T-helper 2 cell treated with Interferon-gamma antibody and Interleukin-4, amounts not matched to agents 5 μg/mL and 100 μg/mL, for 36 hours (primary cell): ENCODE results near the gene UBE2B.
"Not testable (repeated sequence)": the region's sequence is repeated elsewhere in the genome, so short reads cannot be mapped to it uniquely, and the experiment has no call there.

Source experiments
- DNase-seq: peaks from one replicate; pipeline ENCODE4 v3.0.0; 2021; ENCODE audit warnings: low spot score
- H3K27ac Mint-ChIP-seq: one replicate; pipeline ENCODE4 v1.8.0; 2021; ENCODE audit warnings: mild to moderate bottlenecking, mixed read lengths
- H3K27me3 Mint-ChIP-seq: one replicate; pipeline ENCODE4 v1.8.0; 2021; ENCODE audit warnings: low read depth, mixed read lengths
- H3K36me3 Mint-ChIP-seq: one replicate; pipeline ENCODE4 v1.8.0; 2021; ENCODE audit warnings: low read depth, mixed read lengths
- H3K4me1 Mint-ChIP-seq: one replicate; pipeline ENCODE4 v1.8.0; 2021; ENCODE audit warnings: low read depth, mixed read lengths
- H3K4me3 Mint-ChIP-seq: one replicate; pipeline ENCODE4 v1.8.0; 2022; ENCODE audit warnings: mild to moderate bottlenecking, moderate library complexity, mixed read lengths
- H3K9me3 Mint-ChIP-seq: one replicate; pipeline ENCODE4 v1.8.0; 2021; ENCODE audit warnings: mixed read lengths

Gene UBE2B

GRCh38 chr5:134380346-134380745 lies 9.0 kb downstream of the UBE2B start:
- Mint-ChIP-seq H3K4me1 (peaks cover 34% of the 10 kb centered on the region), H3K4me3 (peak overlapping the region; percentile 53), H3K36me3 (peaks cover 52% of the 10 kb centered on the region), H3K27me3 (no peaks in the 10 kb centered on the region), H3K9me3 (no peaks in the 10 kb centered on the region), H3K27ac (peak overlapping the region; percentile 80)
- no peak for DNase-seq

GRCh38 chr5:134382204-134382603 lies 10.8 kb downstream of the UBE2B start:
- not testable (repeated sequence) for H3K27ac Mint-ChIP-seq, H3K4me3 Mint-ChIP-seq, H3K27me3 Mint-ChIP-seq, DNase-seq, H3K9me3 Mint-ChIP-seq
- H3K36me3 Mint-ChIP-seq, result peaks cover 47% of the 10 kb centered on the region
- H3K4me1 Mint-ChIP-seq, result peaks cover 32% of the 10 kb centered on the region

GRCh38 chr5:134383980-134384697 lies 12.8 kb downstream of the UBE2B start:
- Mint-ChIP-seq H3K4me3 (no peak overlapping the region), H3K4me1 (peaks cover 24% of the 10 kb centered on the region), H3K36me3 (peaks cover 50% of the 10 kb centered on the region), H3K27me3 (no peaks in the 10 kb centered on the region), H3K27ac (peak overlapping the region; percentile 11), H3K9me3 (no peaks in the 10 kb centered on the region)
- no peak for DNase-seq

GRCh38 chr5:134387443-134387842 lies 16.1 kb downstream of the UBE2B start:
- Mint-ChIP-seq H3K36me3 (peaks cover 52% of the 10 kb centered on the region), H3K9me3 (no peaks in the 10 kb centered on the region), H3K4me3 (no peak overlapping the region), H3K27me3 (no peaks in the 10 kb centered on the region), H3K4me1 (peaks cover 12% of the 10 kb centered on the region), H3K27ac (no peak overlapping the region)
- DNase-seq, result no peak

- Mint-ChIP-seq H3K9me3 (no peaks in the 10 kb centered on the region), H3K36me3 (peaks cover 49% of the 10 kb centered on the region), H3K27me3 (no peaks in the 10 kb centered on the region), H3K4me1 (peaks cover 4% of the 10 kb centered on the region), H3K27ac (no peak overlapping the region), H3K4me3 (no peak overlapping the region)
- no peak for DNase-seq
Measured at GRCh38 chr5:134392301-134392700, 20.9 kb downstream of the UBE2B start.

GRCh38 chr5:134394932-134395331 lies 23.6 kb downstream of the UBE2B start:
- no peak for DNase-seq
- no peaks in the 10 kb centered on the region for H3K27me3 Mint-ChIP-seq
- H3K27ac Mint-ChIP-seq, result no peak overlapping the region
- no peaks in the 10 kb centered on the region for H3K9me3 Mint-ChIP-seq
- H3K36me3 Mint-ChIP-seq, result peaks cover 54% of the 10 kb centered on the region
- peaks cover 4% of the 10 kb centered on the region for H3K4me1 Mint-ChIP-seq
- H3K4me3 Mint-ChIP-seq, result no peak overlapping the region

- no peak overlapping the region for H3K4me3 Mint-ChIP-seq
- H3K9me3 Mint-ChIP-seq, result no peaks in the 10 kb centered on the region
- no peaks in the 10 kb centered on the region for H3K27me3 Mint-ChIP-seq
Measured at GRCh38 chr5:134396274-134396673, 24.9 kb downstream of the UBE2B start.

GRCh38 chr5:134397196-134397595 lies 25.8 kb downstream of the UBE2B start:
- H3K9me3 Mint-ChIP-seq, result no peaks in the 10 kb centered on the region
- no peaks in the 10 kb centered on the region for H3K27me3 Mint-ChIP-seq
- peaks cover 2% of the 10 kb centered on the region for H3K4me1 Mint-ChIP-seq
- DNase-seq, result no peak
- H3K27ac Mint-ChIP-seq, result no peak overlapping the region
- no peak overlapping the region for H3K4me3 Mint-ChIP-seq
- H3K36me3 Mint-ChIP-seq, result peaks cover 43% of the 10 kb centered on the region

More at GRCh38 chr5:134396274-134396673, 24.9 kb downstream of the UBE2B start:
- Mint-ChIP-seq H3K27ac (no peak overlapping the region), H3K36me3 (peaks cover 43% of the 10 kb centered on the region), H3K4me1 (peaks cover 2% of the 10 kb centered on the region)
- DNase-seq, result no peak

- Mint-ChIP-seq H3K36me3 (peaks cover 36% of the 10 kb centered on the region), H3K4me1 (no peaks in the 10 kb centered on the region), H3K9me3 (no peaks in the 10 kb centered on the region), H3K4me3 (no peak overlapping the region), H3K27me3 (no peaks in the 10 kb centered on the region), H3K27ac (no peak overlapping the region)
- no peak for DNase-seq
Measured at GRCh38 chr5:134398609-134399155, 27.3 kb downstream of the UBE2B start.

- Mint-ChIP-seq H3K9me3 (no peaks in the 10 kb centered on the region), H3K27me3 (no peaks in the 10 kb centered on the region), H3K27ac (no peak overlapping the region), H3K36me3 (peaks cover 13% of the 10 kb centered on the region), H3K4me3 (no peak overlapping the region), H3K4me1 (peaks cover under 1% of the 10 kb centered on the region)
- no peak for DNase-seq
Measured at GRCh38 chr5:134403951-134404350, 32.6 kb downstream of the UBE2B start.

GRCh38 chr5:134406390-134406789 lies 35.0 kb downstream of the UBE2B start:
- peaks cover 11% of the 10 kb centered on the region for H3K36me3 Mint-ChIP-seq
- no peak overlapping the region for H3K4me3 Mint-ChIP-seq
- no peaks in the 10 kb centered on the region for H3K9me3 Mint-ChIP-seq
- H3K27ac Mint-ChIP-seq, result no peak overlapping the region
- no peak for DNase-seq
- H3K27me3 Mint-ChIP-seq, result no peaks in the 10 kb centered on the region
- H3K4me1 Mint-ChIP-seq, result peaks cover 16% of the 10 kb centered on the region

GRCh38 chr5:134409321-134409720 lies 38.0 kb downstream of the UBE2B start:
- no peak overlapping the region for H3K27ac Mint-ChIP-seq
- DNase-seq, result no peak
- peaks cover 22% of the 10 kb centered on the region for H3K4me1 Mint-ChIP-seq
- no peaks in the 10 kb centered on the region for H3K27me3 Mint-ChIP-seq
- peaks cover 7% of the 10 kb centered on the region for H3K36me3 Mint-ChIP-seq
- peak overlapping the region; percentile 16 for H3K4me3 Mint-ChIP-seq
- H3K9me3 Mint-ChIP-seq, result no peaks in the 10 kb centered on the region

- DNase-seq, result no peak
- H3K4me3 Mint-ChIP-seq, result peak overlapping the region; percentile 93
- no peaks in the 10 kb centered on the region for H3K9me3 Mint-ChIP-seq
- peaks cover 22% of the 10 kb centered on the region for H3K4me1 Mint-ChIP-seq
- peaks cover 7% of the 10 kb centered on the region for H3K36me3 Mint-ChIP-seq
- H3K27me3 Mint-ChIP-seq, result no peaks in the 10 kb centered on the region
- H3K27ac Mint-ChIP-seq, result peak overlapping the region; percentile 89
Measured at GRCh38 chr5:134410822-134411221, 39.5 kb downstream of the UBE2B start.

- Mint-ChIP-seq H3K36me3 (peaks cover 6% of the 10 kb centered on the region), H3K27ac (peak overlapping the region; percentile 89), H3K27me3 (no peaks in the 10 kb centered on the region), H3K4me3 (peak overlapping the region; percentile 93), H3K9me3 (no peaks in the 10 kb centered on the region), H3K4me1 (peaks cover 22% of the 10 kb centered on the region)
- DNase-seq, result no peak
Measured at GRCh38 chr5:134411228-134411545, 39.8 kb downstream of the UBE2B start.
